H9 (cell line): ENCODE results near the gene FUCA1. TPM values are rescaled to one million over a fixed set of nuclear protein-coding genes. Genes with fewer than 3 reads are reported as not detected.

ENCODE experiments used
- DNase-seq: peaks from one replicate; pipeline ENCODE4 v3.0.0-alpha.2; 2017
- H2AFZ ChIP-seq: one replicate; pipeline ENCODE4 v1.6.1; 2013; ENCODE audit warnings: mild to moderate bottlenecking, low read length, control low read depth, moderate library complexity
- H2AK5ac ChIP-seq: 2 replicates; pipeline ENCODE4 v1.6.1; 2013; ENCODE audit warnings: low read length, control low read depth, mixed read lengths; ENCODE audit not compliant: insufficient read length
- H2BK120ac ChIP-seq: one replicate; pipeline ENCODE4 v1.6.1; 2013; ENCODE audit warnings: low read depth, mild to moderate bottlenecking, low read length, control low read depth, inconsistent platforms; ENCODE audit not compliant: poor library complexity, severe bottlenecking
- H2BK12ac ChIP-seq: 2 replicates; pipeline ENCODE4 v1.6.1; 2013; ENCODE audit warnings: low read length, control low read depth, mixed read lengths, low read depth; ENCODE audit not compliant: insufficient read length
- H2BK15ac ChIP-seq: 2 replicates; pipeline ENCODE4 v1.6.1; 2013; ENCODE audit warnings: low read depth, low read length, control low read depth
- H2BK20ac ChIP-seq: one replicate; pipeline ENCODE4 v1.6.1; 2013; ENCODE audit warnings: low read depth, mild to moderate bottlenecking, low read length, control low read depth, inconsistent platforms; ENCODE audit not compliant: poor library complexity, severe bottlenecking
- H2BK5ac ChIP-seq: 2 replicates; pipeline ENCODE4 v1.6.1; 2013; ENCODE audit warnings: low read length, control low read depth, mixed read lengths; ENCODE audit not compliant: insufficient read length
- H3K14ac ChIP-seq: 2 replicates; pipeline ENCODE4 v1.6.1; 2013; ENCODE audit warnings: low read length, control low read depth; ENCODE audit not compliant: insufficient read depth
- H3K18ac ChIP-seq: 2 replicates; pipeline ENCODE4 v1.6.1; 2013; ENCODE audit warnings: low read depth, mild to moderate bottlenecking, mixed read lengths, low read length, control low read depth; ENCODE audit not compliant: insufficient read length
- H3K23ac ChIP-seq: 2 replicates; pipeline ENCODE4 v1.6.1; 2013; ENCODE audit warnings: low read length, control low read depth, mixed read lengths, low read depth; ENCODE audit not compliant: insufficient read length
- H3K23me2 ChIP-seq: 2 replicates; pipeline ENCODE4 v1.6.1; 2013; ENCODE audit warnings: low read depth, mild to moderate bottlenecking, mixed read lengths, low read length, control low read depth; ENCODE audit not compliant: insufficient read length, poor library complexity, severe bottlenecking
- H3K27ac ChIP-seq: 2 replicates; pipeline ENCODE4 v1.5.1; 2013; ENCODE audit warnings: low read length, control low read depth, mixed read lengths, low read depth; ENCODE audit not compliant: insufficient read length
- H3K27me3 ChIP-seq: 2 replicates; pipeline ENCODE4 v1.6.1; 2013; ENCODE audit warnings: low read length, control low read depth, inconsistent platforms; ENCODE audit not compliant: insufficient read depth
- H3K4ac ChIP-seq: 2 replicates; pipeline ENCODE4 v1.6.1; 2013; ENCODE audit warnings: low read depth, mild to moderate bottlenecking, control low read depth, inconsistent platforms, low read length, moderate library complexity
- H3K4me1 ChIP-seq: 2 replicates; pipeline ENCODE4 v1.6.1; 2013; ENCODE audit warnings: low read length, control low read depth, inconsistent platforms; ENCODE audit not compliant: insufficient read depth
- H3K4me2 ChIP-seq: 2 replicates; pipeline ENCODE4 v1.6.1; 2013; ENCODE audit warnings: low read length, control low read depth, mixed read lengths; ENCODE audit not compliant: insufficient read length, insufficient read depth
- H3K56ac ChIP-seq: 2 replicates; pipeline ENCODE4 v1.6.1; 2013; ENCODE audit warnings: low read depth, mild to moderate bottlenecking, mixed read lengths, low read length, control low read depth; ENCODE audit not compliant: insufficient read length
- H3K79me1 ChIP-seq: 2 replicates; pipeline ENCODE4 v1.6.1; 2013; ENCODE audit warnings: low read depth, mild to moderate bottlenecking, moderate library complexity, low read length, control low read depth, inconsistent platforms; ENCODE audit not compliant: insufficient read depth, poor library complexity, severe bottlenecking
- H3K79me2 ChIP-seq: 2 replicates; pipeline ENCODE4 v1.6.1; 2013; ENCODE audit warnings: low read length, control low read depth, inconsistent platforms; ENCODE audit not compliant: insufficient read depth
- H3K9ac ChIP-seq: 2 replicates; pipeline ENCODE4 v1.6.1; 2013; ENCODE audit warnings: low read length, control low read depth, mixed read lengths; ENCODE audit not compliant: insufficient read length; ENCODE audit errors: extremely low read depth
- H3K9me3 ChIP-seq: one replicate; pipeline ENCODE4 v1.6.1; 2013; ENCODE audit warnings: low read depth, low read length, inconsistent platforms; ENCODE audit not compliant: control insufficient read depth
- H3T11ph ChIP-seq: one replicate; pipeline ENCODE4 v1.6.1; 2013; ENCODE audit warnings: mild to moderate bottlenecking, low read length, control low read depth, inconsistent platforms
- H4K20me1 ChIP-seq: one replicate; pipeline ENCODE4 v1.6.1; 2013; ENCODE audit not compliant: control insufficient read depth, insufficient read length, insufficient read depth
- H4K5ac ChIP-seq: 2 replicates; pipeline ENCODE4 v1.6.1; 2013; ENCODE audit warnings: low read depth, mild to moderate bottlenecking, mixed read lengths, low read length, control low read depth; ENCODE audit not compliant: insufficient read length
- H4K8ac ChIP-seq: replicated peaks from 2 replicates; pipeline ENCODE4 v1.6.1; 2013; ENCODE audit warnings: low read length, control low read depth, mixed read lengths, low read depth; ENCODE audit not compliant: insufficient read length
- H4K91ac ChIP-seq: 2 replicates; pipeline ENCODE4 v1.6.1; 2013; ENCODE audit warnings: low read depth, mild to moderate bottlenecking, moderate library complexity, mixed read lengths, low read length, control low read depth; ENCODE audit not compliant: insufficient read length
- H3K27ac Mint-ChIP-seq, 3 experiments: 2 replicates in 2 of 3; 3 replicates in 1 of 3; pipeline ENCODE4 v1.8.0; 2020 to 2021; ENCODE audit warnings: mixed read lengths in 3 of 3, mild to moderate bottlenecking in 1 of 3, moderate library complexity in 1 of 3
- H3K27me3 Mint-ChIP-seq: 2 replicates; pipeline ENCODE4 v1.8.0; 2021; ENCODE audit warnings: low read depth, mild to moderate bottlenecking, moderate library complexity, mixed read lengths
- H3K36me3 Mint-ChIP-seq, 3 experiments: 2 replicates in 2 of 3; 3 replicates in 1 of 3; pipeline ENCODE4 v1.8.0; 2020 to 2021; ENCODE audit warnings: low read depth in 3 of 3, mixed read lengths in 3 of 3; ENCODE audit not compliant: insufficient read depth in 1 of 3
- H3K4me1 Mint-ChIP-seq, 2 experiments: 2 replicates each; pipeline ENCODE4 v1.8.0; 2020; ENCODE audit warnings: mixed read lengths in 2 of 2
- H3K4me3 Mint-ChIP-seq, 2 experiments: 2 replicates in 1 of 2; 3 replicates in 1 of 2; pipeline ENCODE4 v1.8.0; 2020 to 2021; ENCODE audit warnings: mild to moderate bottlenecking in 2 of 2, mixed read lengths in 2 of 2, moderate library complexity in 1 of 2
- H3K9me3 Mint-ChIP-seq, 2 experiments: 2 replicates in 1 of 2; 3 replicates in 1 of 2; pipeline ENCODE4 v1.8.0; 2020; ENCODE audit warnings: mild to moderate bottlenecking in 2 of 2, mixed read lengths in 2 of 2, moderate library complexity in 1 of 2
- CTCF ChIP-seq: fragments of 200-600 bp; sonication (generic); conservative IDR thresholded peaks from 3 replicates; pipeline ENCODE4 v1.8.0; 2021; ENCODE audit warnings: antibody characterized with exemption, mild to moderate bottlenecking
- total RNA-seq: library from RNA; stranded (reverse); gene quantifications from 2 replicates; pipeline ENCODE4 v1.2.1, GENCODE V29; 2021

FUCA1 gene
- total RNA-seq, 1 experiment from 2014 or later, result 9.1 TPM

- Histone ChIP-seq H4K20me1 (no peaks in the 10 kb centered on the region), H3K4ac (no peak overlapping the region), H3K23ac (no peak overlapping the region), H3K14ac (no peak overlapping the region), H4K91ac (no peak overlapping the region), H3K27me3 (no peaks in the 10 kb centered on the region), H3K27ac (no peak overlapping the region), H2BK120ac (no peak overlapping the region), H2AK5ac (no peak overlapping the region), H3K4me2 (no peak overlapping the region), H2BK5ac (no peak overlapping the region), H2BK20ac (no peak overlapping the region), H3K23me2 (no peaks in the 10 kb centered on the region), H3K56ac (no peak overlapping the region), H3T11ph (no peak overlapping the region), H3K9ac (no peak overlapping the region), H3K4me1 (no peaks in the 10 kb centered on the region), H2BK15ac (no peak overlapping the region), H4K5ac (no peak overlapping the region), H4K8ac (no peak overlapping the region), H2AFZ (no peak overlapping the region), H2BK12ac (no peak overlapping the region), H3K9me3 (no peaks in the 10 kb centered on the region), H3K79me1 (no peaks in the 10 kb centered on the region), H3K18ac (no peak overlapping the region), H3K79me2 (no peaks in the 10 kb centered on the region)
- Mint-ChIP-seq H3K4me3 (no peak overlapping the region), H3K36me3 (peaks cover 0 to 23% (median 6%) of the 10 kb centered on the region in 3 experiments; a peak in 6 of 7 replicates), H3K4me1 (no peaks in the 10 kb centered on the region), H3K27me3 (no peaks in the 10 kb centered on the region), H3K9me3 (no peaks in the 10 kb centered on the region), H3K27ac (no peak overlapping the region)
- no peak for DNase-seq
- no peak for TF ChIP-seq CTCF
Measured at GRCh38 chr1:23816906-23817305, 51.2 kb downstream of the FUCA1 start.
